Type B pancreatic cell (in vitro differentiated cells): ENCODE measurements around the gene ETV1. TPM values are rescaled to one million over a fixed set of nuclear protein-coding genes. Genes with fewer than 3 reads are reported as not detected.

Experiments
- DNase-seq: peaks from one replicate; pipeline ENCODE4 v3.0.0; 2021; ENCODE audit warnings: mixed read lengths; ENCODE audit not compliant: unreplicated experiment; ENCODE audit errors: extremely low spot score
- H3K27ac Mint-ChIP-seq: 2 replicates; pipeline ENCODE4 v1.8.0; 2021; ENCODE audit warnings: mild to moderate bottlenecking, mixed read lengths
- H3K27me3 Mint-ChIP-seq: 2 replicates; pipeline ENCODE4 v1.8.0; 2021; ENCODE audit warnings: mixed read lengths
- H3K36me3 Mint-ChIP-seq: 2 replicates; pipeline ENCODE4 v1.8.0; 2021; ENCODE audit warnings: mixed read lengths
- H3K4me1 Mint-ChIP-seq: one replicate; pipeline ENCODE4 v1.8.0; 2021; ENCODE audit warnings: mixed read lengths; ENCODE audit not compliant: unreplicated experiment
- H3K4me3 Mint-ChIP-seq: 2 replicates; pipeline ENCODE4 v1.8.0; 2021; ENCODE audit warnings: mild to moderate bottlenecking, mixed read lengths
- H3K9me3 Mint-ChIP-seq: 2 replicates; pipeline ENCODE4 v1.8.0; 2021; ENCODE audit warnings: mixed read lengths
- CTCF ChIP-seq: fragments of 200-600 bp; sonication (generic); conservative IDR thresholded peaks from 2 replicates; pipeline ENCODE4 v1.5.0; 2021; ENCODE audit warnings: antibody characterized with exemption, mild to moderate bottlenecking
- total RNA-seq: library from RNA; stranded (reverse); gene quantifications from 2 replicates; pipeline ENCODE4 v1.2.1, GENCODE V29; 2021; ENCODE audit warnings: low replicate concordance

The ETV1 gene
- total RNA-seq, 1 donor from 2014 or later, result 35.6 TPM

- DNase-seq, result no peak
- Mint-ChIP-seq H3K9me3 (no peaks in the 10 kb centered on the region), H3K27ac (no peak overlapping the region), H3K4me3 (no peak overlapping the region), H3K27me3 (no peaks in the 10 kb centered on the region), H3K36me3 (peaks cover 16% of the 10 kb centered on the region), H3K4me1 (peaks cover 20% of the 10 kb centered on the region)
- TF ChIP-seq CTCF, result no peak
Measured at GRCh38 chr7:13907831-13908230, 81.6 kb downstream of the ETV1 start.

- Mint-ChIP-seq H3K27me3 (no peaks in the 10 kb centered on the region), H3K4me1 (peaks cover 18% of the 10 kb centered on the region), H3K36me3 (peaks cover 21% of the 10 kb centered on the region), H3K9me3 (no peaks in the 10 kb centered on the region), H3K4me3 (no peak overlapping the region), H3K27ac (no peak overlapping the region)
- no peak for TF ChIP-seq CTCF
- DNase-seq, result no peak
Measured at GRCh38 chr7:13904689-13905088, 84.8 kb downstream of the ETV1 start.

- no peak for TF ChIP-seq CTCF
- H3K4me1 Mint-ChIP-seq, result peaks cover 16% of the 10 kb centered on the region
- peaks cover 23% of the 10 kb centered on the region for H3K36me3 Mint-ChIP-seq
- no peak for DNase-seq
- H3K27me3 Mint-ChIP-seq, result no peaks in the 10 kb centered on the region
- no peaks in the 10 kb centered on the region for H3K9me3 Mint-ChIP-seq
- H3K4me3 Mint-ChIP-seq, result no peak overlapping the region
- H3K27ac Mint-ChIP-seq, result no peak overlapping the region
Measured at GRCh38 chr7:13904007-13904406, 85.5 kb downstream of the ETV1 start.

- DNase-seq, result no peak
- Mint-ChIP-seq H3K27me3 (no peaks in the 10 kb centered on the region), H3K4me3 (no peak overlapping the region), H3K27ac (no peak overlapping the region), H3K36me3 (peaks cover 25% of the 10 kb centered on the region), H3K9me3 (no peaks in the 10 kb centered on the region), H3K4me1 (peaks cover 8% of the 10 kb centered on the region)
- no peak for TF ChIP-seq CTCF
Measured at GRCh38 chr7:13901577-13901976, 87.9 kb downstream of the ETV1 start.

- Mint-ChIP-seq H3K36me3 (peaks cover 10% of the 10 kb centered on the region), H3K9me3 (no peaks in the 10 kb centered on the region), H3K27ac (no peak overlapping the region), H3K27me3 (no peaks in the 10 kb centered on the region), H3K4me1 (peaks cover 5% of the 10 kb centered on the region), H3K4me3 (no peak overlapping the region)
- TF ChIP-seq CTCF, result no peak
- no peak for DNase-seq
Measured at GRCh38 chr7:13898957-13899670, 90.4 kb downstream of the ETV1 start.

GRCh38 chr7:13897819-13898218 lies 91.6 kb downstream of the ETV1 start:
- no peak for DNase-seq
- Mint-ChIP-seq H3K27me3 (no peaks in the 10 kb centered on the region), H3K4me3 (no peak overlapping the region), H3K36me3 (peaks cover 10% of the 10 kb centered on the region), H3K9me3 (no peaks in the 10 kb centered on the region), H3K27ac (no peak overlapping the region), H3K4me1 (peaks cover 4% of the 10 kb centered on the region)
- no peak for TF ChIP-seq CTCF
